ENCODE results near the gene ARFRP1. TPM values are rescaled to one million over a fixed set of nuclear protein-coding genes. Genes with fewer than 3 reads are reported as not detected.

ARFRP1 gene
- total and polyA plus RNA-seq, 2 of the 13 experiments (the other 11 are each of a cell fraction or from before 2014, with no cell fraction given): 32.0 to 51.1 TPM

DNA sequence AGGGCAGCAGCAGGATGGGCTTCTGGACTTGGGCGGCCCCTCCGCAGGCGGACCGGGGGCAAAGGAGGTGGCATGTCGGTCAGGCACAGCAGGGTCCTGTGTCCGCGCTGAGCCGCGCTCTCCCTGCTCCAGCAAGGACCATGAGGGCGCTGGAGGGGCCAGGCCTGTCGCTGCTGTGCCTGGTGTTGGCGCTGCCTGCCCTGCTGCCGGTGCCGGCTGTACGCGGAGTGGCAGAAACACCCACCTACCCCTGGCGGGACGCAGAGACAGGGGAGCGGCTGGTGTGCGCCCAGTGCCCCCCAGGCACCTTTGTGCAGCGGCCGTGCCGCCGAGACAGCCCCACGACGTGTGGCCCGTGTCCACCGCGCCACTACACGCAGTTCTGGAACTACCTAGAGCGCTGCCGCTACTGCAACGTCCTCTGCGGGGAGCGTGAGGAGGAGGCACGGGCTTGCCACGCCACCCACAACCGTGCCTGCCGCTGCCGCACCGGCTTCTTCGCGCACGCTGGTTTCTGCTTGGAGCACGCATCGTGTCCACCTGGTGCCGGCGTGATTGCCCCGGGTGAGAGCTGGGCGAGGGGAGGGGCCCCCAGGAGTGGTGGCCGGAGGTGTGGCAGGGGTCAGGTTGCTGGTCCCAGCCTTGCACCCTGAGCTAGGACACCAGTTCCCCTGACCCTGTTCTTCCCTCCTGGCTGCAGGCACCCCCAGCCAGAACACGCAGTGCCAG is 11.0 kb downstream of the ARFRP1 start, which contains the start of gene TNFRSF6B (continued):
- TF ChIP-seq, protein P1, sequence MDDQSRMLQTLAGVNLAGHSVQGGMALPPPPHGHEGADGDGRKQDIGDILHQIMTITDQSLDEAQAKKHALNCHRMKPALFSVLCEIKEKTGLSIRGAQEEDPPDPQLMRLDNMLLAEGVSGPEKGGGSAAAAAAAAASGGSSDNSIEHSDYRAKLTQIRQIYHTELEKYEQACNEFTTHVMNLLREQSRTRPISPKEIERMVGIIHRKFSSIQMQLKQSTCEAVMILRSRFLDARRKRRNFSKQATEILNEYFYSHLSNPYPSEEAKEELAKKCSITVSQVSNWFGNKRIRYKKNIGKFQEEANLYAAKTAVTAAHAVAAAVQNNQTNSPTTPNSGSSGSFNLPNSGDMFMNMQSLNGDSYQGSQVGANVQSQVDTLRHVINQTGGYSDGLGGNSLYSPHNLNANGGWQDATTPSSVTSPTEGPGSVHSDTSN (CRISPR knock-in tag; IDR thresholded peaks at IDR 0.05; ENCODE audit: borderline replicate concordance): no peak
- TF ChIP-seq ZNF354B (CRISPR knock-in tag; IDR thresholded peaks at IDR 0.05): no peak
- no peak for TF ChIP-seq TARDBP (CRISPR knock-in tag; IDR thresholded peaks at IDR 0.05)
- 0 out of 2 replicates have a peak, but pooled peaks have one; percentile 54 for TF ChIP-seq CCDC6 (CRISPR knock-in tag; IDR thresholded peaks at IDR 0.05)
- TF ChIP-seq ZNF253 (CRISPR knock-in tag; IDR thresholded peaks at IDR 0.05; ENCODE audit: borderline replicate concordance): no peak
- peak; percentile 66; the same call in 1 of the 2 replicates for TF ChIP-seq MTF2 (CRISPR knock-in tag; IDR thresholded peaks at IDR 0.05; ENCODE audit: borderline replicate concordance)
- peak; percentile 54 for TF ChIP-seq ZNF781 (CRISPR knock-in tag; IDR thresholded peaks at IDR 0.05; ENCODE audit: borderline replicate concordance, not compliant biosample characterization)
- TF ChIP-seq EZH2 (conservative IDR thresholded peaks at IDR 0.05; ENCODE audit: low read depth, low read length): no peak
- no peak for TF ChIP-seq ZNF562 (CRISPR knock-in tag; IDR thresholded peaks at IDR 0.05; ENCODE audit: borderline replicate concordance)
- TF ChIP-seq RFX1 (IDR thresholded peaks at IDR 0.05): no peak
- TF ChIP-seq U2AF1 (optimal IDR thresholded peaks at IDR 0.05; ENCODE audit: low read depth, low read length): no peak
- TF ChIP-seq MAFK (conservative IDR thresholded peaks at IDR 0.05 in 1 of 2, IDR thresholded peaks at IDR 0.05 in 1 of 2; ENCODE audit: low read length in 2 of 2): no peak
- no peak for TF ChIP-seq ISX (CRISPR knock-in tag; conservative IDR thresholded peaks at IDR 0.05)
- TF ChIP-seq PITX1 (CRISPR knock-in tag; IDR thresholded peaks at IDR 0.05): peak; percentile 76
- no peak; the same call in 1 of the 2 replicates for TF ChIP-seq SOX13 (IDR thresholded peaks at IDR 0.05)
- no peak for TF ChIP-seq SOX13 (CRISPR knock-in tag; conservative IDR thresholded peaks at IDR 0.05 in 1 of 2, IDR thresholded peaks at IDR 0.05 in 1 of 2)
- no peak; the same call in 1 of the 2 replicates for TF ChIP-seq ZSCAN31 (CRISPR knock-in tag; IDR thresholded peaks at IDR 0.05; ENCODE audit: low read depth)
- TF ChIP-seq HNF4A (CRISPR knock-in tag; IDR thresholded peaks at IDR 0.05): peak; percentile 40; the same call in 1 of the 2 replicates
- TF ChIP-seq ZNF136 (CRISPR knock-in tag; IDR thresholded peaks at IDR 0.05; ENCODE audit: low read depth): no peak
- TF ChIP-seq ZNF431 (CRISPR knock-in tag; IDR thresholded peaks at IDR 0.05; ENCODE audit: borderline replicate concordance, low read depth): no peak
- TF ChIP-seq ZBTB1 (CRISPR knock-in tag; IDR thresholded peaks at IDR 0.05; ENCODE audit: borderline replicate concordance): no peak
- no peak for TF ChIP-seq TP53 (CRISPR knock-in tag; conservative IDR thresholded peaks at IDR 0.05)
- TF ChIP-seq SRY (CRISPR knock-in tag; IDR thresholded peaks at IDR 0.05): no peak
- TF ChIP-seq, protein P2, sequence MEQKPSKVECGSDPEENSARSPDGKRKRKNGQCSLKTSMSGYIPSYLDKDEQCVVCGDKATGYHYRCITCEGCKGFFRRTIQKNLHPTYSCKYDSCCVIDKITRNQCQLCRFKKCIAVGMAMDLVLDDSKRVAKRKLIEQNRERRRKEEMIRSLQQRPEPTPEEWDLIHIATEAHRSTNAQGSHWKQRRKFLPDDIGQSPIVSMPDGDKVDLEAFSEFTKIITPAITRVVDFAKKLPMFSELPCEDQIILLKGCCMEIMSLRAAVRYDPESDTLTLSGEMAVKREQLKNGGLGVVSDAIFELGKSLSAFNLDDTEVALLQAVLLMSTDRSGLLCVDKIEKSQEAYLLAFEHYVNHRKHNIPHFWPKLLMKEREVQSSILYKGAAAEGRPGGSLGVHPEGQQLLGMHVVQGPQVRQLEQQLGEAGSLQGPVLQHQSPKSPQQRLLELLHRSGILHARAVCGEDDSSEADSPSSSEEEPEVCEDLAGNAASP (CRISPR knock-in tag; IDR thresholded peaks at IDR 0.05; ENCODE audit: borderline replicate concordance): peak; percentile 8; the same call in 1 of the 2 replicates
- no peak for TF ChIP-seq MLLT10 (CRISPR knock-in tag; IDR thresholded peaks at IDR 0.05)
- TF ChIP-seq ZNF567 (CRISPR knock-in tag; IDR thresholded peaks at IDR 0.05; ENCODE audit: borderline replicate concordance): 0 out of 2 replicates have a peak, but pooled peaks have one; percentile 24
